ENCODE data around the gene GSTM4.

- TF ChIP-seq POLR2A (IDR thresholded peaks at IDR 0.05) (no peak), EP300 (IDR thresholded peaks at IDR 0.05) (no peak), CTCF (IDR thresholded peaks at IDR 0.05) (no peak)
These were observed 14.0 kb upstream of the GSTM4 start for GRCh38 chr1:109641861-109642260.

All from tibial nerve (tissue), 4 donors.